ENCODE measurements around the gene EIF4EBP3.
A peak's percentile ranks its signal among the peaks of the same experiment; 100 is the strongest.

The EIF4EBP3 gene

DNA sequence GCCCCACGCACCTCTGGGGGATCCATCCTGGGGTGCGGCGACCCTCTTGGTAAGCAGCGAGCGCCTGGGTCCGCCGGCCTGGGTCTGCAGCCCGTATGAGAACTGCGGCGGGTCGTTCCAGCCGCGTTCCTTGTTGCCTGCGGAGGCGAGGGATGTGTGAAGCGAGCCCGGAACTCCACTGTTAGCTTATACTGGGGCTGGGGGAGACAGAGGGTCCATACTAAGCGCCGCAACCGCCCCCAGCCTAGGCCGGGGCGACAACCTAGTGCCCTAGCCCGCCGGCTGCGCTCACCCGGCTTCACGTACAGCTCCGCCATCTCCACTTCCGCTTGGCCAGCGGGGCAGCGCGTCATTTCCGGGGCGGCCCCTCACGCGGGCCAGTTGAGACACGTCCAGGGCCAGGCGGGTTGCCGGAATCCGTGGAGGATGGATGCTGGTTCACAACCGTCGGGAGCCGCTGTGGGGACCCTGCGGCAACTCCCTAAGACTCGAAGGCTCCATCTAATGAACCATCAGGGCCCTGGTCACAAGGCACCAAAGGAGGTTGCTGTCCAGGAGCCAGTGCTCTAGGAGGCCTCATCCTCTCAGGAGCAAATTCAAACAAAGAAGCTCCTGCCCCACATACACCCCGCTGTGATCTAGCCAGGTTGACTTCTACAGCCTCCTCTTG lies 9.8 kb downstream of the EIF4EBP3 start, which contains the start of gene SRA1:
TSS of gene SRA1 (minus strand) at position 338 of the 670 bp plus-strand sequence. CDS start at position 317, 21 bp downstream.
- peak; percentile 94 to 95 for DNase-seq

DNA sequence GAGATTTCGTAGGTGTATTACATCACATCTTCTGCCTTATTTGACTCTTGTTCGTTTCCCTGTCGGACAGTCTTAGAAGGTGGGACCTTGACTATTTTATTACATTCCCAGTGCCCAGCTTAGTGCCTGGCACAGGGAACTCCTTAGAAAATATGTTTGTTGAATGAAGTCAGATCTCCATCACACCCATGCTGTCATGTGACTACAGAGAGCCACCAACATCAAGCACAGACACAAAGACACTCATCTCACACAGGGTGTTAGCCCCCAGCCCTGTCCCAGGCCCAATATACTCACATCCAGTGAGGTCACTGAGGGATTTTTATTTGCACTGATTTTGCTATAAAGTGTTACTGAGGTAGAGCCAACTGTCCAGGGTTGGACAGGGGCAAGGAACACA lies 10.5 kb downstream of the EIF4EBP3 start:
- no peak for DNase-seq

- no peak for DNase-seq
Measured at GRCh38 chr5:140558542-140558941, 11.1 kb downstream of the EIF4EBP3 start.

DNA sequence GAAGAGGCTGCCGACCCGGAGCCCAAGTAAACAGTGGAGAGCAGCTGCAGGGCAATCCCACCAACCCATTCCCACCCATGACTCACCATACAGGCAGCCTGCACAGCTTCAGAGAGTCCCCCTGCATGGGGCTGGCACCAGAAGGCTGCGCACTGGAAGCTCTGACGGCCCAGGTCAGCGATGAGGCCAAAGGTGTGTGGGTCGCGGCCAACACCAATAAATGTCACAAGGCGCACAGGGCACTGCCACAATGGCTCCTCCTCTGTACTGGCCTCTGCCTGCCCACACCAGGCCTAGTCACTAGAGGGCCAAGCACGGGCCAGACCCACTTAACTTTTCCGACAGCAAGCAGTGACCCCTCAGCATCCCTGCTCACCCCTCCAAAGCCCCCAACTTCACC lies 12.8 kb downstream of the EIF4EBP3 start:
- no peak for DNase-seq

GRCh38 chr5:140561753-140562523 lies 14.5 kb downstream of the EIF4EBP3 start:
- DNase-seq: no peak

DNA sequence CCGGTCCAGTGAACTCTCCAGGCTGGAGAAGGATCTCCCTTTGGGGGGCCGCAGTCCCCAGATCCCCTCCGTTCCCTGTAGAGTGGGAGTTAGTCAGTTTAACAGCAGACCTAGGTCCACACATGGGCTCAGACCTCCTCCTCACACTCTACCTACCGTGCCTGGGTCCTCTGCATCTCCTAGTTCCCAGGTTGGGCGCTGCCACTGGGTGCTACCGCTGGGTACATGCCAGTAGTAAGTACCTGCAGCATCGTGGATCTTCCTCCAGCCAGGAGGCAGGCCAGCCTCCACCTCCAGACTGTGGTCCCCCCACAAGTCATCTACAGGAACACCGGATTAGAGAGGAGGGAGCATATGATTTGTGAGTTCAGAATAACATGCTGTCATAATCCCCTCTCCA lies 16.1 kb downstream of the EIF4EBP3 start:
- DNase-seq: no peak

- peak; percentile 99 to 100 for DNase-seq
Measured at GRCh38 chr5:140564196-140565023, 16.9 kb downstream of the EIF4EBP3 start, which contains the start of the genes APBB3 and SLC35A4. TSS of gene APBB3 (minus strand) at chr5:140564598. CDS start at chr5:140564245, 353 bp downstream. TSS of gene SLC35A4 (plus strand) at chr5:140564828. CDS start at chr5:140567170, 2,342 bp downstream.

- no peak for DNase-seq
Measured at GRCh38 chr5:140565024-140565779, 17.7 kb downstream of the EIF4EBP3 start.

- DNase-seq: no peak
Measured at GRCh38 chr5:140565780-140566095, 18.3 kb downstream of the EIF4EBP3 start.

DNA sequence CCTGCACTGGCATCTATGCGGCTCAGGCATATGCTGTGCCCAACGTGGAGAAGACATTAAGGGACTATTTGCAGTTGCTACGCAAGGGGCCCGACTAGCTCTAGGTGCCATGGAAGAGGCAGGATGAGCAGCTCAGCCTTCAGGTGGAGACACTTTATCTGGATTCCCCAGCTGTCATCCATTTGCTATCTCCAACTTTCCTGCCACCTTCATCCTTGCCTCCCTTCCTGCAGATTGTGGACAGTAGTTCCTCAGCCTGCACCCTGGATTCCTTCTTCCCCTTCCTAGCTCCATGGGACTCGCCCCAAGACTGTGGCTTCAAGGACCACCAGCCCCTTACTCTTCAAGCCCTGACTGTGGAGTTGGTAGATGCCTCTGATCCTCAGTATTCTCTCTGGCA lies 19.2 kb downstream of the EIF4EBP3 start:
- no peak for DNase-seq

- DNase-seq: no peak
Measured at GRCh38 chr5:140567136-140567818, 19.8 kb downstream of the EIF4EBP3 start.

DNA sequence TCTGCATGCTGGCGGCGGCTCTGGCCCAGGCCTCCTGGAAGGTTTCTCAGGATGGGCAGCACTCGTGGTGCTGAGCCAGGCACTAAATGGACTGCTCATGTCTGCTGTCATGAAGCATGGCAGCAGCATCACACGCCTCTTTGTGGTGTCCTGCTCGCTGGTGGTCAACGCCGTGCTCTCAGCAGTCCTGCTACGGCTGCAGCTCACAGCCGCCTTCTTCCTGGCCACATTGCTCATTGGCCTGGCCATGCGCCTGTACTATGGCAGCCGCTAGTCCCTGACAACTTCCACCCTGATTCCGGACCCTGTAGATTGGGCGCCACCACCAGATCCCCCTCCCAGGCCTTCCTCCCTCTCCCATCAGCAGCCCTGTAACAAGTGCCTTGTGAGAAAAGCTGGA lies 20.4 kb downstream of the EIF4EBP3 start:
- no peak for DNase-seq

DNA sequence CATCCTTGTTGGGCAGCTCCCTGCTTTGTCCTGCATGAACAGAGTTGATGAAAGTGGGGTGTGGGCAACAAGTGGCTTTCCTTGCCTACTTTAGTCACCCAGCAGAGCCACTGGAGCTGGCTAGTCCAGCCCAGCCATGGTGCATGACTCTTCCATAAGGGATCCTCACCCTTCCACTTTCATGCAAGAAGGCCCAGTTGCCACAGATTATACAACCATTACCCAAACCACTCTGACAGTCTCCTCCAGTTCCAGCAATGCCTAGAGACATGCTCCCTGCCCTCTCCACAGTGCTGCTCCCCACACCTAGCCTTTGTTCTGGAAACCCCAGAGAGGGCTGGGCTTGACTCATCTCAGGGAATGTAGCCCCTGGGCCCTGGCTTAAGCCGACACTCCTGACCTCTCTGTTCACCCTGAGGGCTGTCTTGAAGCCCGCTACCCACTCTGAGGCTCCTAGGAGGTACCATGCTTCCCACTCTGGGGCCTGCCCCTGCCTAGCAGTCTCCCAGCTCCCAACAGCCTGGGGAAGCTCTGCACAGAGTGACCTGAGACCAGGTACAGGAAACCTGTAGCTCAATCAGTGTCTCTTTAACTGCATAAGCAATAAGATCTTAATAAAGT lies 21.1 kb downstream of the EIF4EBP3 start:
- no peak for DNase-seq

DNA sequence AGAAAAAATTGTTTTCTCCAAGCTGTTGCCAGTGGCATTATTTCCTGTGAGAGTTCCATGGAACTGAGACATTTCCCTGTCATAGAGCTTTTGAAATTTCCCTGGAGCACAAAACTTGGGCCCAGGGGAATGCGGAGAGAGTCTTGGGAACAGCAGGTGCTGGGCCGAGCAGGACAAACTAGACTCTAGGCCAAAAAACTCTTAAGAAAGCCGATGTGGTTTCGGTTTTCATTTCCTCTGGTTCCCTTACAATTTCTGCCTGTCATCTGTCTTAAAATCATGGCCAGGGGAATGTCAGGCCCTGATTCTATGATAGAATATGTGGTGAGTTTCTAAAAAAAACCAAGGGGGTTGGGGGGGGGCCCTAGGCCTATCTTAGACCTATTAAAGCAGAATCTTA lies 21.7 kb downstream of the EIF4EBP3 start:
- peak in 1 of 2 donors; percentile 39 for DNase-seq

- no peak for DNase-seq
Measured at GRCh38 chr5:140570058-140570457, 22.6 kb downstream of the EIF4EBP3 start.

DNA sequence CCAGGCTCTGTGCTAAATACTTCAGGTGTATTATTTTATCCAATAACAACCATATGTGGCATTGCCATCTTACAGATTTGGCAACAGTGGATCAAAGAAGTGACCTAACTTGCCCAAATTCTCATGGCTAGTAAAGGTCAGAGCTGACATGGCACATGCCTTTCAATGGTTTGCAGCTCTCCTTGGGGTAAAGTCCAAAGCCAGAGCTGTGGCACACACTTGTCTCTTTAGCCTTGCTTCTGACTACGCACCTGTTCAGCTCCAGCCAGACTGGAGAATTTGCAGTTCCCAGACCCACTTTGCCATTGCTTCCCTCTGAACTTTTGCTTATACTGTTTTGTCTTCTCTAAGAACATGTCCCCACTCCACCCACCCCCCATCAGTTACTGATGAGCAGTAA lies 23.0 kb downstream of the EIF4EBP3 start:
- DNase-seq: no peak

DNA sequence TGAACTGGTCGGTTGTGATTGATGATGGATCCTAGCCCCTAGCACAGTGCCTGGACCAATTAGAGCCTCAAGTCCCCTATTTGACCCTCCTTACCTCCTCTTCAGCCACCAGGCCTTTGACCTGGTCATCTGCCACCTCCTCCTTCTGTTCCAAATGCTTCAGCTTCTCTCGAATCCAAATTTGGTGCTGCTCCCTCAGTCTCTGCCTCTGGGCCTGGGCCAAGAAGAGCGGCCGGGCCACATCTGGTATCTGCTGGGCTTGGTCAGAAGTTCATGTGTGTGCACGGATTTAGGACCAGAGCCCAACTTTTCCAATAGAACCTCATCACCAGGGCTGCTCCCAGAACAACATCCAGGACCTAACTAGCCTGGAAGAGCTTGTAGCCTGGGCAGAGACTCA lies 23.6 kb downstream of the EIF4EBP3 start:
- no peak for DNase-seq

GRCh38 chr5:140573683-140574082 lies 26.2 kb downstream of the EIF4EBP3 start:
- DNase-seq: no peak

DNA sequence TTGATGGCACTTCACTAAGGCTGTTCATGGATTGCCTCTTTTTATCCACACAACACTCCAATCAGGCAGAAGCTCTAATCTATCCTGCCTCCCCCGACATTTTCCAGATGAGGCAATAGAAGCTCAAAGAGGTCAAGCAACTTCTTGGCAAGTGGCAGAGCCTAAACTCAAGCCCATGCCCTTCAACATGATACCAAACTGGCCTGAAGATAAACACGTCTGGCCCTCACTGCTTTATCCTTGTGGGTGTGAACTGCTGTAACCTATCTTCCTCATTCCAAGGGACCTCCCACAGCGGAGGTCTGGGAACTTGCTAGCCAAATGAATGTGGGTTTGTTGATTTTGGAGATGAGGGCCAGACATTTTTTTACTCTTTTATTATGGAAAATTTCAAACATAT lies 26.7 kb downstream of the EIF4EBP3 start:
- peak; percentile 58 to 69 for DNase-seq

DNA sequence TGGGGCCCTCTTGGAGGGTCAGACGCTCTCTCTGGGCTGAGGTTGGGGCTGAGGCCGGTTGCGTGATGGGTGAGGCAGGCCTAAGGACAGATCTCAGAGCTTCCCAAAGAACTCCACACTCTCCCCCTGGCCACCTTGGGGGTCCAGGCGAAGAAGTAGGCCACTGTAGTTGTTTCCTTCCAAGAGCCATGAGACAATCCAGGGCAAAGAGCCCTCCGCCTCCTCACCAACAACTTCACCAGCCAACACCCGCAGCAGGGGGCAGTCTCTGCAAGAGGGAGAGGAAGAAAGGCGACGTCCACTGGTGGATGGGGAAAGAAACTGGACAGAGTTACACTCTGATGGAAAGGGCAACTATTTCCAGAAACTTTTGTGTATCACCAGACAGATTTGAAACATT lies 27.8 kb downstream of the EIF4EBP3 start:
- peak; percentile 88 to 90 for DNase-seq

GRCh38 chr5:140576776-140577201 lies 29.3 kb downstream of the EIF4EBP3 start:
- no peak for DNase-seq

All from inflammatory macrophage (primary cell).